ENCODE measurements around the gene KATNAL1. TPM values are rescaled to one million over a fixed set of nuclear protein-coding genes. Genes with fewer than 3 reads are reported as not detected.

KATNAL1 gene
- total and polyA plus RNA-seq, 2 of the 4 experiments (the other 2 are of a cell fraction), result 6.9 to 16.8 TPM

DNA sequence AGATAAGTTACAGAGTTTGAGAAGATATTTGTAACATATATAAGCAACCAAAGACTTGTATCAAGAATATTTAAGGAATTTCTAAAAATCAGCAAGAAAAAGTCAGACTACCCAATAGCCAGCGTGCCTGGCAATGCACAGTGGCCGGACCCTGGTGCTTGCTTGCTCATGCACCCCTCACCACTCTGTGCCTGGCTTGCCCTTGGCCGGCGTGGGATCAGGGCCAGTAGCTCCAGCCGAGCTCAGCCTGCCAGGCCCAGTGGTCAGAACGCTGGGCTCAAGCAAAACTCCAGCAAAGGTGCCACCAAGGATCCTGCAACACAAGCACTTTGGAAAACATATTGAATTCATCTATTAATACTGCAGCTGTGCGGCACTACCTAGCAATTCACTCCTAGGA lies 95.1 kb downstream of the KATNAL1 start:
- in situ Hi-C loops (cut with MboI; ENCODE audit: low sequenced_read_pairs) (no loop called here), dilution Hi-C loops (cut with HindIII; ENCODE audit: low sequenced_read_pairs, unreplicated experiment) (no loop called here), intact Hi-C loops (cut with micrococcal nuclease) (no loop called here)
- H4K20me1 ChIP-seq (ENCODE audit: insufficient read depth, low read length), result no peaks in the 10 kb centered on the region
- H3K14ac ChIP-seq (replicated peaks; ENCODE audit: low read depth, low read length), result no peak overlapping the region
- no peaks in the 10 kb centered on the region for H3K27me3 ChIP-seq (ENCODE audit: control insufficient read depth, insufficient read depth, low read length)
- no peak for TF ChIP-seq MXI1 (IDR thresholded peaks at IDR 0.05; ENCODE audit: borderline replicate concordance, low read depth, low read length)
- TF ChIP-seq FOS (IDR thresholded peaks at IDR 0.05; ENCODE audit: low read depth, low read length), result no peak
- no peak for TF ChIP-seq POLR2A (IDR thresholded peaks at IDR 0.05; ENCODE audit: low read depth, low read length)
- no peak for TF ChIP-seq RAD21 (IDR thresholded peaks at IDR 0.05; ENCODE audit: low read length)
- no peak for TF ChIP-seq ELK1 (IDR thresholded peaks at IDR 0.05; ENCODE audit: borderline replicate concordance, low read depth, low read length)
- no peak for TF ChIP-seq SMC3 (IDR thresholded peaks at IDR 0.05; ENCODE audit: low read depth, low read length)
- TF ChIP-seq MAFK (IDR thresholded peaks at IDR 0.05; ENCODE audit: low read depth, low read length), result no peak
- TF ChIP-seq USF2 (IDR thresholded peaks at IDR 0.05; ENCODE audit: low read depth, low read length), result no peak
- TF ChIP-seq NFE2L2 (IDR thresholded peaks at IDR 0.05; ENCODE audit: low read depth, low read length), result no peak
- TF ChIP-seq RFX5 (IDR thresholded peaks at IDR 0.05; ENCODE audit: low read depth, low read length), result no peak
- TF ChIP-seq BHLHE40 (IDR thresholded peaks at IDR 0.05; ENCODE audit: low read depth, low read length), result no peak
- no peak for TF ChIP-seq RCOR1 (IDR thresholded peaks at IDR 0.05; ENCODE audit: insufficient replicate concordance, low read length)
- TF ChIP-seq CEBPB (IDR thresholded peaks at IDR 0.05; ENCODE audit: low read depth, low read length), result no peak
- TF ChIP-seq MAZ (IDR thresholded peaks at IDR 0.05; ENCODE audit: borderline replicate concordance, low read depth, low read length), result no peak
- no peak for TF ChIP-seq CHD1 (IDR thresholded peaks at IDR 0.05; ENCODE audit: low read depth, low read length)
- no peak overlapping the region for H3K27ac ChIP-seq (ENCODE audit: insufficient read depth, low read length)
- no peak overlapping the region for H3K18ac ChIP-seq (ENCODE audit: low read depth, low read length)
- H3K56ac ChIP-seq (ENCODE audit: extremely low read depth, insufficient read depth, low read length), result no peak overlapping the region
- ATAC-seq (ENCODE audit: low read depth) (no peak), DNase-seq (no peak)
- peaks cover 3% of the 10 kb centered on the region; the same call in 1 of the 2 replicates for H3K9me1 ChIP-seq (ENCODE audit: insufficient read depth, low read length)
- H4K91ac ChIP-seq (ENCODE audit: insufficient read depth, low read depth, low read length), result no peak overlapping the region
- no peak overlapping the region for H2AK5ac ChIP-seq (ENCODE audit: low read depth, low read length)
- no peak overlapping the region for H2BK5ac ChIP-seq (ENCODE audit: low read depth, low read length, poor library complexity, severe bottlenecking)
- H2BK20ac ChIP-seq (ENCODE audit: low read depth, low read length), result no peak overlapping the region
- peaks cover 15 to 21% of the 10 kb centered on the region in 2 experiments; a peak in 3 of 4 replicates for H3K79me1 ChIP-seq (ENCODE audit: low read depth in 1 of 2, low read length in 2 of 2)
- no peak overlapping the region for H4K8ac ChIP-seq (ENCODE audit: low read depth in 2 of 2, low read length in 2 of 2)
- no peak overlapping the region for H2BK15ac ChIP-seq (ENCODE audit: low read depth, low read length)
- POLR2A ChIA-PET (ENCODE audit: unreplicated experiment), result no interaction called here
- peaks cover 10% of the 10 kb centered on the region for H3K36me3 ChIP-seq (ENCODE audit: control insufficient read depth, insufficient read depth, low read length)
- no peak overlapping the region for H3K23ac ChIP-seq (ENCODE audit: low read depth, low read length)
- H3K4ac ChIP-seq (ENCODE audit: low read depth, low read length), result no peak overlapping the region
- H3K9ac ChIP-seq (ENCODE audit: low read depth, low read length), result no peak overlapping the region
- whole genome bisulfite sequencing, 2 experiments (ENCODE audit: extremely low coverage in 2 of 2, insufficient read length in 1 of 2), result 94% methylated on average over 3 of the region's 7 CpGs; no CpG with 5 or more reads in 1 of the 2 experiments
- no peaks in the 10 kb centered on the region for H3K9me3 ChIP-seq (ENCODE audit: control insufficient read depth, insufficient read depth, low read length)
- no TSS peak for BruUV-seq (replicated peaks)
- H3K4me1 ChIP-seq (ENCODE audit: control insufficient read depth, insufficient read depth, low read length), result no peaks in the 10 kb centered on the region
- no peak overlapping the region for H2AFZ ChIP-seq (replicated peaks; ENCODE audit: low read length, poor library complexity)
- no peak overlapping the region for H2BK120ac ChIP-seq (ENCODE audit: low read depth, low read length)
- H3K4me3 ChIP-seq (ENCODE audit: insufficient read depth, low read depth, low read length), result no peak overlapping the region
- CTCF ChIA-PET, result no interaction called here
- no peak overlapping the region for H4K5ac ChIP-seq (ENCODE audit: low read depth, low read length)
- peak overlapping the region; percentile 82 for H2AK9ac ChIP-seq (replicated peaks; ENCODE audit: low read depth, low read length, poor library complexity)
- no peak overlapping the region for H3K4me2 ChIP-seq (ENCODE audit: low read depth, low read length)

Data from IMR-90 (cell line).